H1 (cell line): ENCODE measurements around the gene APPL2. TPM values are rescaled to one million over a fixed set of nuclear protein-coding genes. Genes with fewer than 3 reads are reported as not detected.

ENCODE experiments used
- CTCF ChIA-PET: fragments of 300-600 bp; sonication (Branson Sonifier 250); formaldehyde crosslinking; loops from one replicate; lab custom pipeline; 2021; ENCODE audit not compliant: partially characterized antibody; lab: Charles Lee
- POLR2A ChIA-PET: fragments of 300-600 bp; sonication (Branson Sonifier 250); formaldehyde crosslinking; loops from one replicate; lab custom pipeline; 2021; ENCODE audit warnings: inconsistent platforms; ENCODE audit not compliant: partially characterized antibody; lab: Charles Lee
- DNase-seq, 2 experiments: peaks; one replicate each; pipeline versions ENCODE4 v3.0.0 to v3.0.0-alpha.2; 2010 to 2022; ENCODE audit warnings: low spot score in 2 of 2, low read depth in 1 of 2, mixed read lengths in 1 of 2
- FAIRE-seq: peaks from 2 replicates; lab custom pipeline; 2011; peaks lifted over from hg19 to GRCh38; lab: Jason Lieb, UNC
- H2AFZ ChIP-seq: 2 replicates; pipeline ENCODE4 v1.8.1; 2012; ENCODE audit warnings: low read length, inconsistent platforms
- H2AK5ac ChIP-seq: 2 replicates; pipeline ENCODE4 v1.6.1; 2013; ENCODE audit warnings: low read depth, low read length
- H2BK120ac ChIP-seq: replicated peaks from 2 replicates; pipeline ENCODE3; 2013; ENCODE audit warnings: low read depth, low read length, inconsistent platforms
- H2BK12ac ChIP-seq: 2 replicates; pipeline ENCODE4 v1.6.1; 2013; ENCODE audit warnings: low read depth, low read length
- H2BK15ac ChIP-seq: 2 replicates; pipeline ENCODE4 v1.6.1; 2013; ENCODE audit warnings: low read length
- H2BK20ac ChIP-seq: 2 replicates; pipeline ENCODE4 v1.6.1; 2013; ENCODE audit warnings: low read length
- H2BK5ac ChIP-seq: 2 replicates; pipeline ENCODE4 v1.6.1; 2013; ENCODE audit warnings: low read depth, low read length
- H3K14ac ChIP-seq: 2 replicates; pipeline ENCODE4 v1.6.1; 2013; ENCODE audit warnings: inconsistent platforms; ENCODE audit not compliant: insufficient read length
- H3K18ac ChIP-seq: 2 replicates; pipeline ENCODE4 v1.6.1; 2013; ENCODE audit warnings: low read length; ENCODE audit errors: extremely low read depth
- H3K23ac ChIP-seq: 2 replicates; pipeline ENCODE4 v1.6.1; 2013; ENCODE audit warnings: inconsistent platforms; ENCODE audit not compliant: insufficient read length
- H3K23me2 ChIP-seq: 2 replicates; pipeline ENCODE4 v1.6.1; 2013; ENCODE audit warnings: low read depth, low read length
- H3K27ac ChIP-seq: 2 replicates; pipeline ENCODE4 v1.6.1; 2011; ENCODE audit warnings: low read depth, low read length, inconsistent platforms
- H3K27me3 ChIP-seq, 4 experiments: replicated peaks in 1 of 4; 1 replicate in 1 of 4; 2 replicates in 3 of 4; pipeline versions ENCODE4 v1.6.1 to v1.8.1; 2011 to 2013; ENCODE audit warnings: low read length in 3 of 4, mild to moderate bottlenecking in 3 of 4, inconsistent platforms in 2 of 4, mixed read lengths in 2 of 4, moderate library complexity in 1 of 4; ENCODE audit not compliant: control insufficient read depth in 3 of 4, insufficient read depth in 3 of 4; ENCODE audit errors: extremely low read depth in 1 of 4
- H3K36me3 ChIP-seq, 4 experiments: 2 replicates each; pipeline versions ENCODE4 v1.6.1 to v1.8.1; 2011 to 2013; ENCODE audit warnings: mild to moderate bottlenecking in 4 of 4, low read length in 3 of 4, moderate library complexity in 2 of 4, control low read depth in 1 of 4, inconsistent platforms in 1 of 4; ENCODE audit not compliant: insufficient read depth in 4 of 4, control insufficient read depth in 2 of 4
- H3K4ac ChIP-seq: replicated peaks from 2 replicates; pipeline ENCODE3; 2013; ENCODE audit warnings: low read length, low read depth, mixed read lengths, inconsistent platforms; ENCODE audit not compliant: insufficient read length
- H3K4me1 ChIP-seq, 4 experiments: replicated peaks in 1 of 4; 1 replicate in 1 of 4; 2 replicates in 3 of 4; pipeline versions ENCODE4 v1.6.1 to v1.8.1; 2011 to 2013; ENCODE audit warnings: low read length in 3 of 4, inconsistent platforms in 2 of 4, mixed read lengths in 1 of 4; ENCODE audit not compliant: insufficient read depth in 4 of 4, control insufficient read depth in 3 of 4
- H3K4me2 ChIP-seq, 2 experiments: 2 replicates each; pipeline versions ENCODE4 v1.6.1 to v1.8.1; 2011 to 2013; ENCODE audit warnings: low read depth in 2 of 2, low read length in 2 of 2, control low read depth in 1 of 2, inconsistent platforms in 1 of 2, mild to moderate bottlenecking in 1 of 2; ENCODE audit not compliant: insufficient read depth in 1 of 2
- H3K4me3 ChIP-seq, 4 experiments: fragments of 200-600, 300-600 bp in 1 of 4; sonication (generic), shearing (Covaris generic), sonication (Bioruptor Twin) in 1 of 4; 2 replicates each; pipeline versions ENCODE4 v1.5.1 to v1.8.1; 2011 to 2016; ENCODE audit warnings: low read length in 4 of 4, low read depth in 3 of 4, control low read depth in 2 of 4, inconsistent platforms in 2 of 4, mild to moderate bottlenecking in 2 of 4, mixed read lengths in 1 of 4, moderate library complexity in 1 of 4; ENCODE audit not compliant: insufficient read depth in 2 of 4; ENCODE audit errors: extremely low read depth in 1 of 4
- H3K56ac ChIP-seq: replicated peaks from 2 replicates; pipeline ENCODE3; 2013; ENCODE audit warnings: low read depth, mild to moderate bottlenecking, mixed read lengths, low read length, inconsistent platforms; ENCODE audit not compliant: insufficient read length
- H3K79me1 ChIP-seq: 2 replicates; pipeline ENCODE4 v1.6.1; 2013; ENCODE audit warnings: low read depth, low read length, control low read depth
- H3K79me2 ChIP-seq, 2 experiments: 2 replicates each; pipeline versions ENCODE4 v1.6.1 to v1.8.1; 2012 to 2013; ENCODE audit warnings: low read length in 2 of 2, mild to moderate bottlenecking in 2 of 2, inconsistent platforms in 1 of 2; ENCODE audit not compliant: insufficient read depth in 2 of 2, control insufficient read depth in 1 of 2
- H3K9ac ChIP-seq, 4 experiments: replicated peaks in 1 of 4; 1 replicate in 1 of 4; 2 replicates in 3 of 4; pipeline versions ENCODE4 v1.6.1 to v1.8.1; 2011 to 2013; ENCODE audit warnings: low read depth in 3 of 4, low read length in 3 of 4, control low read depth in 2 of 4, mild to moderate bottlenecking in 2 of 4, moderate library complexity in 2 of 4, inconsistent platforms in 1 of 4; ENCODE audit errors: extremely low read depth in 1 of 4
- H3K9me3 ChIP-seq, 2 experiments: 2 replicates each; pipeline versions ENCODE4 v1.6.1 to v1.8.1; 2012 to 2013; ENCODE audit warnings: mild to moderate bottlenecking in 2 of 2, moderate library complexity in 2 of 2, control low read depth in 1 of 2, inconsistent platforms in 1 of 2, low read depth in 1 of 2, low read length in 1 of 2, mixed read lengths in 1 of 2; ENCODE audit not compliant: insufficient read depth in 2 of 2
- H4K20me1 ChIP-seq, 2 experiments: replicated peaks in 1 of 2; 2 replicates each; pipeline versions ENCODE3 to v1.8.1; 2011 to 2013; ENCODE audit warnings: inconsistent platforms in 2 of 2, low read length in 2 of 2, mild to moderate bottlenecking in 1 of 2; ENCODE audit not compliant: insufficient read depth in 2 of 2, control insufficient read depth in 1 of 2
- H4K5ac ChIP-seq: 2 replicates; pipeline ENCODE4 v1.6.1; 2013; ENCODE audit warnings: low read length, low read depth, mixed read lengths, inconsistent platforms; ENCODE audit not compliant: insufficient read length
- H4K8ac ChIP-seq: 2 replicates; pipeline ENCODE4 v1.8.0; 2013; ENCODE audit warnings: mild to moderate bottlenecking, moderate library complexity, low read length, inconsistent platforms; ENCODE audit not compliant: insufficient read depth; ENCODE audit errors: extremely low read depth
- H4K91ac ChIP-seq: replicated peaks from 2 replicates; pipeline ENCODE3; 2013; ENCODE audit warnings: low read length, mixed read lengths, inconsistent platforms; ENCODE audit not compliant: insufficient read length
- GTF2F1 ChIP-seq: IDR thresholded peaks from 2 replicates; pipeline ENCODE4 v1.6.1; 2012; ENCODE audit warnings: low read depth, low read length, improper control_type of control experiment, borderline replicate concordance
- RAD21 ChIP-seq, 2 experiments: IDR thresholded peaks in 1 of 2; conservative IDR thresholded peaks in 1 of 2; 2 replicates each; pipeline ENCODE4 v1.6.1; 2011; ENCODE audit warnings: low read depth in 2 of 2, low read length in 2 of 2, improper control_type of control experiment in 1 of 2, inconsistent platforms in 1 of 2, mild to moderate bottlenecking in 1 of 2, moderate library complexity in 1 of 2
- RNF2 ChIP-seq: fragments of 200-900, 300-1000 bp; sonication (generic); IDR thresholded peaks from 2 replicates; pipeline ENCODE4 v1.7.1; 2016; ENCODE audit warnings: borderline replicate concordance, low read depth, mild to moderate bottlenecking, antibody characterized with exemption, low read length; ENCODE audit not compliant: poor library complexity, severe bottlenecking; ENCODE audit errors: missing control alignments
- TCF12 ChIP-seq: IDR thresholded peaks from 2 replicates; pipeline ENCODE4 v1.6.1; 2011; ENCODE audit warnings: low read depth, mild to moderate bottlenecking, low read length
- WGBS, 2 experiments: shearing (Covaris generic) in 1 of 2; methylation state at CpG; one replicate each; pipeline versions ENCODE4 v1.1.6 to v1.1.7; 2013 to 2015; ENCODE audit warnings: low lambda C conversion rate in 2 of 2, mixed read lengths in 2 of 2, inconsistent platforms in 1 of 2, low coverage in 1 of 2, missing lambda C conversion rate in 1 of 2; ENCODE audit not compliant: insufficient replicate concordance in 2 of 2, insufficient coverage in 1 of 2, insufficient read length in 1 of 2; ENCODE audit errors: extremely low coverage in 1 of 2, missing lambda C conversion rate in 1 of 2; 5-methylcytosine and 5-hydroxymethylcytosine counted together
- polyA plus RNA-seq, 7 experiments: library from polyadenylated mRNA; depleted of rRNA in 3 of 7; stranded (reverse) in 5 of 7; unstranded in 2 of 7; fragments of >200 nt in 5 of 7; fragments of 200-250 nt in 2 of 7; gene quantifications; 1 replicate in 5 of 7; 2 replicates in 1 of 7; 4 replicates in 1 of 7; pipeline versions ENCODE4 v1.2.1 to v1.2.3, GENCODE V29; 2011 to 2013; ENCODE audit warnings: missing spikeins in 2 of 7, mixed read lengths in 2 of 7
- total RNA-seq: library from RNA; stranded (reverse); fragmentation: NEBNext Ultra II Directional; extraction: Animal tissue kit (Norgen Biotek cat#: 25700); gene quantifications from 2 replicates; pipeline ENCODE4 v1.2.1, GENCODE V29; 2021
- TF ChIP-seq, protein P1 (sequence below), 3 experiments: IDR thresholded peaks; 1 replicate in 2 of 3; 2 replicates in 1 of 3; pipeline versions ENCODE4 v1.5.1 to v1.6.1; 2011; ENCODE audit warnings: low read length in 3 of 3, mild to moderate bottlenecking in 3 of 3, inconsistent platforms in 2 of 3, low read depth in 1 of 3, moderate library complexity in 1 of 3; ENCODE audit not compliant: insufficient read depth in 1 of 3; ENCODE audit errors: control extremely low read depth in 1 of 3

APPL2 gene
- total and polyA plus RNA-seq, 2 of the 8 experiments (the other 6 are each of a cell fraction or from before 2014, with no cell fraction given): 8.9 to 22.9 TPM

DNA sequence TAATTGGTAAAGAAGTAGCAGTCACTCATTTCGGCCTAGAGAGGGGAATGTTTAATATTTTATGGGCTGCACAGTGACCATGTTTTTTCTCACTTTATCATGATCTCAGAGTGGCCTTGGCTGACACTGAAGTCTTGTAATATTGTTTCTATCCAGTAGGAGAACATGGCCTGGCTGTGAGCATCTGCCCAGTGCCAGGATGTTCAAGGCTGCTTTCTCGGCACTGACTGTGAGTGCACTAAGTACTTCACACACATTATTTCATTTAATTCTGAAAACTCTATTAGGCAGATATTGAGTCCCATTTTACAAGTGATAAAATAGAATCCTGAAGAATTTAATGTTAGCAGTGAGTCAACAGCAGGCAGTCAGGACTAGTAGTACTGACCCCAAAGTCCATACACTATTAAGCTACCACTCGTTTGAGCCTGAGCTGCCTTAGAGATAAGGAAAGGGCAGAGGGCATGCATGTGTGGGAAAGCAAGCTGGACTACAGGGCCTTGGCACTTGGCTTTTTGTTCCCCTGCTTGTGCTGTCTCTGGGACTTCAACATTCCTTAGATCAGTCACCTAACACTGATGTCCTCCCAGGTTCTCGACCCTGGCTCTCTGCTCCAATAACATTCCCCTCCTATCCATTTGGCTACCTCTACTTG is 42.2 kb upstream of the APPL2 start:
- 0 out of 2 replicates have a peak overlapping the region, but pooled peaks have one; percentile 21 for H2BK20ac ChIP-seq
- H3K79me1 ChIP-seq: no peaks in the 10 kb centered on the region
- no peak overlapping the region for H3K56ac ChIP-seq
- no peak overlapping the region for H3K27ac ChIP-seq
- no peak overlapping the region for H4K91ac ChIP-seq
- ChIA-PET POLR2A (no interaction called here), CTCF (interaction anchor here (0.7 to 2.6 kb wide), 8 partner anchors 9 to 854 kb away, joined by 3 to 7 read pairs (median 3); no protein-coding TSS in a partner anchor)
- H3K9me3 ChIP-seq: no peaks in the 10 kb centered on the region
- H3K9ac ChIP-seq: no peak overlapping the region
- no peak overlapping the region for H2BK5ac ChIP-seq
- no peak overlapping the region for H2BK15ac ChIP-seq
- H3K36me3 ChIP-seq: no peaks in the 10 kb centered on the region
- H3K14ac ChIP-seq: no peak overlapping the region
- H3K23ac ChIP-seq: no peak overlapping the region
- H4K5ac ChIP-seq: no peak overlapping the region
- H3K4me1 ChIP-seq: no peaks in the 10 kb centered on the region; a peak in 1 of 7 replicates
- WGBS, 2 experiments: 90% methylated on average over 4 of the region's 4 CpGs; no CpG with 5 or more reads in 1 of the 2 experiments
- no peaks in the 10 kb centered on the region for H3K27me3 ChIP-seq
- no peak overlapping the region for H3K4me3 ChIP-seq
- DNase-seq (no peak), FAIRE-seq (peak; percentile 7)
- H2AK5ac ChIP-seq: no peak overlapping the region
- H3K4ac ChIP-seq: no peak overlapping the region
- H3K4me2 ChIP-seq: no peak overlapping the region
- no peak overlapping the region for H2AFZ ChIP-seq
- no peak for TF ChIP-seq RNF2
- TF ChIP-seq, protein P1, sequence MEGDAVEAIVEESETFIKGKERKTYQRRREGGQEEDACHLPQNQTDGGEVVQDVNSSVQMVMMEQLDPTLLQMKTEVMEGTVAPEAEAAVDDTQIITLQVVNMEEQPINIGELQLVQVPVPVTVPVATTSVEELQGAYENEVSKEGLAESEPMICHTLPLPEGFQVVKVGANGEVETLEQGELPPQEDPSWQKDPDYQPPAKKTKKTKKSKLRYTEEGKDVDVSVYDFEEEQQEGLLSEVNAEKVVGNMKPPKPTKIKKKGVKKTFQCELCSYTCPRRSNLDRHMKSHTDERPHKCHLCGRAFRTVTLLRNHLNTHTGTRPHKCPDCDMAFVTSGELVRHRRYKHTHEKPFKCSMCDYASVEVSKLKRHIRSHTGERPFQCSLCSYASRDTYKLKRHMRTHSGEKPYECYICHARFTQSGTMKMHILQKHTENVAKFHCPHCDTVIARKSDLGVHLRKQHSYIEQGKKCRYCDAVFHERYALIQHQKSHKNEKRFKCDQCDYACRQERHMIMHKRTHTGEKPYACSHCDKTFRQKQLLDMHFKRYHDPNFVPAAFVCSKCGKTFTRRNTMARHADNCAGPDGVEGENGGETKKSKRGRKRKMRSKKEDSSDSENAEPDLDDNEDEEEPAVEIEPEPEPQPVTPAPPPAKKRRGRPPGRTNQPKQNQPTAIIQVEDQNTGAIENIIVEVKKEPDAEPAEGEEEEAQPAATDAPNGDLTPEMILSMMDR (IDR thresholded peaks at IDR 0.05; ENCODE audit: control extremely low read depth in 1 of 3, insufficient read depth in 1 of 3, low read depth in 1 of 3, low read length in 3 of 3): peak in 2 of 3 experiments; percentile 12 to 44; a peak in 1 of 4 replicates
- TF ChIP-seq RAD21 (IDR thresholded peaks at IDR 0.05 in 1 of 2, conservative IDR thresholded peaks at IDR 0.05 in 1 of 2; ENCODE audit: low read depth in 2 of 2, low read length in 2 of 2): 0 out of 4 replicates have a peak, but pooled peaks of 1 of the 2 experiments have one; percentile 14
- TF ChIP-seq TCF12: no peak
- TF ChIP-seq GTF2F1: no peak
- no peak overlapping the region for H4K8ac ChIP-seq
- H3K79me2 ChIP-seq: no peaks in the 10 kb centered on the region
- H3K18ac ChIP-seq: no peak overlapping the region
- H4K20me1 ChIP-seq: no peaks in the 10 kb centered on the region
- H3K23me2 ChIP-seq: no peaks in the 10 kb centered on the region
- H2BK120ac ChIP-seq: no peak overlapping the region
- H2BK12ac ChIP-seq: no peak overlapping the region
